GM18499 (cell line): ENCODE data around the gene TMEM132E.

ENCODE experiments used
- ATAC-seq: cut with Tn5 transposase; IDR thresholded peaks from one replicate; pipeline ENCODE4 v1.9.1; 2021; ENCODE audit warnings: moderate number of reproducible peaks; ENCODE audit not compliant: insufficient read depth, unreplicated experiment

TMEM132E gene

GRCh38 chr17:34598161-34598776 is 18.9 kb downstream of the TMEM132E start:
- ATAC-seq = no peak

- ATAC-seq = no peak
Measured at GRCh38 chr17:34601416-34601815, 22.0 kb downstream of the TMEM132E start.

DNA sequence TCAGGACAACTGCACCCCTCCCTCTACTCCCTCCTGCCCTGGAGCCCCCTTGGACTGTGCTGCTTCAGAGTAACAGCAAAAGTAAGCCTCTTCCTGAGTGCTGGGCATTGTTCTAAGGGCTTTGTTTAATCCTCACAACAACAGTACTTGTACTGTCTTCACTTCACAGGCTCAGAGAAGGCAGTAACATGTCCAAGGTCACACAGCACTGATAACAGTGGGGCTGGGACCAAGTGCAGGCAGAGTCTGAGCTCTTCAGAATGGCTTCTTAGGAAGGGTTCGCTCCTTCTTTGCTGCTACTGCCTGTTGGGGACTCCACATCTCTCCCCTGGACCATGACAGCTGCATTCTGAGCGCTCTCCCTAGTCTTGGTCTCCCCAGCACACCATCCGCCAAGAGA is 24.6 kb downstream of the TMEM132E start:
- no peak for ATAC-seq

GRCh38 chr17:34606763-34607162 is 27.4 kb downstream of the TMEM132E start:
- ATAC-seq = no peak

GRCh38 chr17:34607917-34608316 is 28.5 kb downstream of the TMEM132E start:
- no peak for ATAC-seq

- ATAC-seq = no peak
Measured at GRCh38 chr17:34609210-34609609, 29.8 kb downstream of the TMEM132E start.

GRCh38 chr17:34610039-34610438 is 30.7 kb downstream of the TMEM132E start:
- no peak for ATAC-seq

- ATAC-seq = no peak
Measured at GRCh38 chr17:34610506-34610905, 31.1 kb downstream of the TMEM132E start.

DNA sequence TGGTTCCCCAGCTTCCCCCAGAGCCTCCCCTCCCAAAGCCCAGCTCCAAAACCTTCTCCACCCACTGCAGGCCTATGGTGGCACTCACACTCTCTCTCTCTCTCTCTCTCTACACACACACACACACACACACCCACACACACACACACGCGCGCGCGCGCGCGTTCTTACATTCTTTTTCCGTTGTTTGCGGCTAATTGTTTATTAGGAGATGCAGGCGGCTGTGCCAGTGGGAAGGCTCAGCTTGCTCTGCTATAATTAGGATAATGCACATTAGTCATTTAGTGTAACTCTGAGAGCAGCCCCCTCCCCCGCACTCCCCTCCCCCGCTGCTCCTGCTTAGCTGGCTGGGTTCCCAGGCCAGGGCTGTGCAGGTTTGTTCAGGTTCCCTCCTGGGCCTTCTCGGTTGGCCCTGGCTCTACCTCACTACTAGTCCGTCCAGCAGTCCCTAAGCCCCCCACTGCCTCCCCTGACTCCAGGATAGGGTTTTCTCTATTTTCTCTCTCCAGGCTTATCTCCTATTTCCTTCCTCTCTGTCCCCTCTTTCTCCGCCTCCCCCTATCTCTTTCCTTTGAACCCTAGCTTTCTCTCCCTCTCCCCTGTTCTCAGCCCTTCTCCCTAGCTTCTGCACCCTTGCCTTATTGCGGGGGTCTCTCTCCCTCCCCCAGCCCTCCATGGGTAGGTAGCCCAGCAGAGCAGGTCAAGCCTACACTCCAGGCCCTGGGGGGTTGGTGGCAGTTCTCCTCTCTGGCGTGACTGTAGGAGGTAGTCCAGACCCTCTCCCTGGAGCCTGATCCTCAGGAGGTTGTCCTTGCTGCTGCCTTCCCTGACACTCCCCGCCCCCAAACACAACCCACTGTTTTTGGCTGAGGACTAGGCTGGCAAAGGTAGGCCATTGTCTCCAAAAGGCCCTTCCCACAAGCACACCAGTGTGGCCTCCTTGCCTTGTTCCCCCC is 34.0 kb downstream of the TMEM132E start:
- no peak for ATAC-seq

DNA sequence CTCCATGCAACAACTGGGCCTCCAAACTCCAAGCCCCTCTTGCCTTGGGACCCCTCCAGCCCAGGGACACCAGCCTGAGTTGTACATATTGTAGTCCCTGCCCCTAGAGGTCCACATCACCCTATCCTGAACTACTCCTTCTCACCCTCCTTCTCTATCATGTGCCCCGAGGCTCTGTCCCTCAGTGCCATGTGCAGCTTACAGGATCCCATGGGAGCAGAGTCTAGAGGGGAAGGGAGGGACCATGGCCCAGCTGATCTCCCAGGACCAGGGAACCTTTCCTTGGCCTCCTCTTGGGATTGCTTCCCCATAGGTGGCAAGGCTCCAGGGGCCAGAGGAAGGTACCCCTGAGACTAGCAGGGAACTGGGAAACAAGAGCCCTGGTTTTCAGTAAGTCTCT is 35.3 kb downstream of the TMEM132E start:
- no peak for ATAC-seq

GRCh38 chr17:34615326-34615725 is 35.9 kb downstream of the TMEM132E start:
- ATAC-seq = no peak

DNA sequence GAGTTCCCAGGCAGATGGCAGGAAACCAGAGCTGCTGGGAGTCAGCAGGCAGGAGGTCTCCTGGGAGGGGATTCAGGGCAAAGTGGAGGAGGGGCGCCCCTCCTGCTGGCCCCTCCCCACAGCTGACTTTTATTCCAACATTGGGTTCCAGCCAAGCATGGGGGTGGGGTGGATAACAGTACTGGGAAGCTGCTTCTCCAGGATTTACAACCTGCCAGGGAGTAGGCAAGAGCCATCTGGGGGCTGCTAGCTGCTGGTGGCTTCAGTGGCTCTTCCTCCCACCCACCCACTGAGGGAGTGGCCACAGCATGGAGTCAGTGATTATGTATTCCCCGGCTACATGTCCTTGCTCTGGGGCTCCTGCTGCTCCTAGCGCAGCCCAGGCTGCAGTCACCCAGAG is 36.8 kb downstream of the TMEM132E start:
- ATAC-seq = no peak

- ATAC-seq = no peak
Measured at GRCh38 chr17:34617398-34617797, 38.0 kb downstream of the TMEM132E start.

DNA sequence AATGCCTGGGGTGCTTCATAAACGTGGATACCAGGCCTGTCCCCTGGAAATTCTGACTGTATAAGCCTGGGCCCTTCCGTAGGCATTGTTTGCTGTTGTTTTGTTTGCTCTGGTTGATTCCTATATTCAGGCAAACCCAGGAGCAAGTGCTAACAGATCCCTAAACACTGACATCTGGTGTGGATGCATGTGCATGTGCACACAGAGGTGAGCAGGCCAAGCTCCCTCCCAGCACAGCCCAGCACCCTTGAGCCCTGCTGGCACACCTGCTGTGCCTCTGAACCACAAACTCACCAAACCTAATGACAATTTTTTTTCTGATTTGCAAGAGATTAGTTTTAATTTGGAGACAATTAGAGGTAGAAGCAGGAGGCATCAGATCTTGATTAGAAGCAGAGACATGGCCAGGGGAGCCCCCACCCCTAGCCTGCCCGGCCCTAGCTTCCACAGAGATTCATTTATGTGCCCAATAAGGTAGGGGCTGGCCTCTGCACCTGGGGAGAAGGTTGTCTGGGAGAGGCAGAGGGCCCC is 40.4 kb downstream of the TMEM132E start:
- no peak for ATAC-seq

- ATAC-seq = no peak
Measured at GRCh38 chr17:34620458-34620857, 41.1 kb downstream of the TMEM132E start.

GRCh38 chr17:34622862-34623623 is 43.7 kb downstream of the TMEM132E start:
- no peak for ATAC-seq

GRCh38 chr17:34623856-34624766 is 44.7 kb downstream of the TMEM132E start:
- ATAC-seq = no peak

- ATAC-seq = no peak
Measured at GRCh38 chr17:34624767-34625383, 45.5 kb downstream of the TMEM132E start.

- no peak for ATAC-seq
Measured at GRCh38 chr17:34626121-34626681, 46.8 kb downstream of the TMEM132E start.
